ENCODE measurements around the gene CELF2. TPM values are rescaled to one million over a fixed set of nuclear protein-coding genes. Genes with fewer than 3 reads are reported as not detected.

CELF2 gene
- total RNA-seq, 1 donor from 2014 or later, result 6.4 TPM

GRCh38 chr10:11194859-11195586, 177.4 kb downstream of the CELF2 start:
- no peak for DNase-seq (ENCODE audit: low read depth)

DNA sequence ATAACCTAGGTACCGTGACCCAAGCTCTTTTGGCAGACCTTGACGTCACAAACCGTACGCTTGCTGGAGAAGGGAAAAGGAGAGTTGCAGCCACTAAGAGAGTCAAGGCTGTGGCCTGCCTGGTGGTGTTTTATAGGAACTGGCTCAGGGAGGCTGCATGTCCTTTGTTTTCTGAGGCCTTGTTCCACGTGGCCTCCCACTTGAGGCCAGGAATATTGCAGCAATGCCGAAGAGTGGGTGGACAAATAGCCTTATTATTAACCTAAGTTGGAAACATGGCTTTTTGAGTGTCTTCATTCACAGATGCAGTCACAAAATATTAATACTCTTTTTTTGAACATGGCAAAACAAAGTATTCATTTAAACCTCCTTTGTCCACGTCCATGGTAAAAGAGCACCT, 178.0 kb downstream of the CELF2 start:
- no peak for DNase-seq (ENCODE audit: low read depth)

DNA sequence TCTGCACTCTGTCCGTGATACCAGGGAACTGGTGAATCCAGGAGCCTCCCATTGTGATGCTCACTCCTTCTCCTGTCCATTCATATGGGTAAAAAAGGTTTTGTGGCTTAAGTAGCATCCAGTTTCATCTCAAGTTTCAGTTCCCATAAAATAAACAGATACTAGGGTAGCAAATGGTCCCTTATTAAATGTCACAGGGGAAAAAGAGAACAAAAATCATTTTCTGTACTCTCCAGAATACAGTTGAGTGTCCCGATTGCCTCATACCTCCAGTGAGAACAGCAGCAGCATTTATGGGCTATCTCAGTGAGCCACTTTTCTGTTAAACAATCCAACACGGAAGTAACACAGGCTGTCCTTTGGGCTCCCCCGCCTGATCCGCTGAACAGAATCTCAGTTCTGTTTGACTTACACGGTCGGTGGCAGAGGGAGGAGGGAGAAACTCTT, 179.6 kb downstream of the CELF2 start:
- DNase-seq (ENCODE audit: low read depth), result no peak

DNA sequence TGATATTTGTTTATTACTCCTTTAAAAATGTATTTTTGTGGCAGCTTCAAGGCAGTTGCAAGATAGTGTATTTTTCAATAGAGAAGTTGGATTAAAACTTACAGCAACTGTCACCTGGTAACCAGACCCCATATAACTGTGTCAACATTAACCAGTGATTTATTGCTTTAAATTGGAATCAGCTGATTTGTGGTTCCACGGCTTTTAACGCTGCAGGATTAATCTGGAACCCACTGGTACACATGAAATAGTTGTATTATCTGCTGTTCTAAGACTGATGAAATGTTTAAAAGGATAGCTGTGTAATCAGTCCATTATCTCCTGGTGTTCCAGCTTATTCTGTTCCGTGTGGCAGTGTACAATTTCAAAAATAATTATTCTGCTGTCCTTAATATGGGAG, 180.2 kb downstream of the CELF2 start:
- no peak for DNase-seq (ENCODE audit: low read depth)

- DNase-seq (ENCODE audit: low read depth), result no peak
Measured at GRCh38 chr10:11201911-11202310, 184.2 kb downstream of the CELF2 start.

GRCh38 chr10:11204351-11204942, 186.8 kb downstream of the CELF2 start:
- DNase-seq (ENCODE audit: low read depth), result peak; percentile 16

- DNase-seq (ENCODE audit: low read depth), result peak; percentile 11
Measured at GRCh38 chr10:11205030-11205772, 187.5 kb downstream of the CELF2 start.

- no peak for DNase-seq (ENCODE audit: low read depth)
Measured at GRCh38 chr10:11206676-11207559, 189.2 kb downstream of the CELF2 start.

DNA sequence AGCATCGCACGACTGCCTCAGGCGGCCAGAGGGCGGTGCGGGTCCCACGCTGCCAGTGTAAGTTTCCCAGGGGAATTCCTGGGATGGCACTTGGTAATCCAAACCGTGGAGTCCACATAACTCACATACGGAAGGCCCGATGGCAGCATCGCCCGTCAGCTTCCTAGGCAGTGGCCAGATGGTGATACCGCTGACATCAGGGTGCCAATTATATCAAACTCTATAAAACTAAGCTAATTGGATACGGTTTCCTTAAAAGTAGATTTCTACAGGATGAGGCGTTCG, 189.8 kb downstream of the CELF2 start:
- no peak for DNase-seq (ENCODE audit: low read depth)

- no peak for DNase-seq (ENCODE audit: low read depth)
Measured at GRCh38 chr10:11208243-11208642, 190.6 kb downstream of the CELF2 start.

DNA sequence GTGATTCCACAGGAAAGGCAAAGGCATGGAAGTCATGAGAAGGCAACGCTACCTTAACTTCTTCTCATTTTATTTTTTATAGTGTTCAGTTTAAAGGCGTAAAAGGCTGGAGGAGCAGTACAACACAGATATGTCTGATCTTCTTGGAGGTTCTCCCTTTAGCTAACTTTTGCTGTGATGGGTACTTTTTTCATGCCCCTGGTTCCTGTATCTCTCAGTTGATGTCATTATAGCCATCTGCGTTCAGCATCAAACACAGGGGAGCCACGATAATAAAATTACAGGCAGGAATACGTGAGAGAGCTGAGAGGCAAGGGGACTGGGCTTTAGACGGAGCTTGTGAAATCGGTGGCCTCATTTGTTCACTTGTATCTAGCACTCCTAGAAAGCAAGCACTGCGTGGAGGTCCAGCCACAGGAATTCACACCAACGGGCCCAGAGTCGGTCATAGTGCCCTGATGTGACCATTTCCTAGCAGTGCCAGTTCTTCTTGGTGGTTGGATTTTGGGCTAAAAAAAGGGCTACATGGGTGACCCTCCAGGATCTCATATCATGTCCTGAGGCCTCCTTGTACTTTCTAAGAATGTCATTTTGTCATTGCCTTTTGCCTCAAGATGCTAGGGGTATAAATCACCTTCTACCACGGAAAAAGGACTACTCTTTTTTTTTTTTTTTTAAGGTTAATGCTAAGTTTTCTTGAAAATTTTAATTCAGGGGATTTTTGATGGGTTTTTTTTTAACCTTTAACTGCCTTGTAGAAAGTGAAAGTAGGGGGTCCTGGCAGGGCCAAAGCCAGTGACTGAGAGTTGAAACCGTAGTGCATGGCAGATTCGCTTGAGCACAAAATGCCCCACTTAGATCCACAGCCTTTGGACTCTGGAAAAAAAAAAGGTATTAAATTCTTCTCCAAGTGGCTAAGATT, 191.5 kb downstream of the CELF2 start:
- no peak for DNase-seq (ENCODE audit: low read depth)

- no peak for DNase-seq (ENCODE audit: low read depth)
Measured at GRCh38 chr10:11209830-11210181, 192.1 kb downstream of the CELF2 start.

GRCh38 chr10:11210211-11210922, 192.7 kb downstream of the CELF2 start:
- no peak for DNase-seq (ENCODE audit: low read depth)

DNA sequence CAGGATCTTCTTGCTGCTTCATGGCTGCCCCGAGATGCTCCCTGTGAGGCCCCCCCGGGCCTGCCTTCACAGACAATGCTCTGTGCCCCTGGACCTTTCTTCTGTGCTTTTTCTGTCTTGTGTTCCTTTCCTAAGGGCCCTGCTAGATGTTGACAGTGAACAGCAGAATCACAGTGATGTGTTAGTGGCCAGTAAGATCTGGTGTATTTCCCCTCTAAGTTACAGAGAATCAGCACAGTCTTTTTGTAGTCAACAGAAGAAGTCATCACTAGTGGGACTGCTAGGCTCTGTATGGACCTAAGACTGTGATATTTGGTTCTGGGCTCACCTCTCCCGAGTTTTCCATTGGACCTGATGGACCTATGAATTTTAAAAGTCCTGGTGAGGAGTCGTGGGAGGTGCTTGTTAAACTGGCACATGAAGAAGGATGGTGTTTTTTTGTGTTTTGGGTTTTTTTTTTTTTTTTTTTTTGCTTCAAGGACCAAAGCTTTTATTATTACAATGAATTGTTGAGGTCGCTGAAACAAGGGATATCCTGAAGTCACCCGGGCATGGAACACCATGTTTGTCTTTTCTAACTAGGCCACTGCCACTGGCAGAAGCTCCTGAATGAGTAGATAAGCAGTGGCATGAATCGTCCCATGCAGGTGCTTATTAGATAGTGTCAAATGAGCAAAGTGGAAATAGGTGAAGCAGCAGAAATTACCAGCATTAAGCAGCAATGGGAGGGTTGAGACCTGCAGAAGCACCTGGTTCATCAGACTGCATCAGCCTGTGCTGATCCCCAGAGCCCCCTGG, 194.8 kb downstream of the CELF2 start:
- no peak for DNase-seq (ENCODE audit: low read depth)

DNA sequence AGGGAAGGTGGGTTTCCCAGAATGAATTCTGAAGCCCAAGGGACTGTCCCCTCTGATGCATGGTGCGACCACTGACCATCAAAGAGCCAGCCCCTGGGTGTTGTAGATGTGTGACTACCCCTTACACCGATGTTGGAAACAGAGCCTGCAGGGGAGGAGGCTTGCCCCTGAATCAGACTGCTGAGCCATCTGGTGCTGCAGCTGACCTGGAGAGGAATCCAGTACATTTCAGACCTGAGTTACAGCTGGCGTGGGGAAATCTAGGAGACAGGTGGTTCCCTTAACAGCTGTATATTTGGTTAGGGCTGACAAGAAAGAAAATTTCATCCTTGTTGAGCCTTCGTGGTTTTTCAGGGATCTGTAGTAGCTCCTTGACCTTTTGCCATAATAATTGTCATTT, 195.5 kb downstream of the CELF2 start:
- DNase-seq (ENCODE audit: low read depth), result no peak

GRCh38 chr10:11214407-11214806, 196.7 kb downstream of the CELF2 start:
- DNase-seq (ENCODE audit: low read depth), result no peak

DNA sequence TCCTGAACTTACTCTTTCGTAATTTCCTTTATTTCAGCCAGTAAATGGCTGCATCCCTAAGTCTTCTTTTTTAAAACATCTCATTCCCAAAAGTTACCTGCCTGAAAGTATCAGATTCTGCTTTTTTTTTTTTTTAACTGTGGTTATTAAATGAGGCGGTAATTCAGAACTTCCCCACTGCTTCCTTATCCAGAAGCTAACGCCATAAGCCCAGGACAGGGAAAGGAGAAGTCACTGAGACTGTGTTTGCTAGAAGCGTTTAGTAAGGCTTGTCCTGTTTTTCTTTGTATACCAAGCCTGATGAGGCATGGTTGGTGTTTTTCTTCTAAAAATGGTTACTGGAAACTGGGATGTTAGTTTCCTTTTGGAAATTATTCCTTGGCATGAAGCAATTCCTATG, 197.8 kb downstream of the CELF2 start:
- DNase-seq (ENCODE audit: low read depth), result no peak

- no peak for DNase-seq (ENCODE audit: low read depth)
Measured at GRCh38 chr10:11217521-11217920, 199.8 kb downstream of the CELF2 start.

GRCh38 chr10:11218395-11218794, 200.7 kb downstream of the CELF2 start:
- no peak for DNase-seq (ENCODE audit: low read depth)

GRCh38 chr10:11219431-11219830, 201.8 kb downstream of the CELF2 start:
- DNase-seq (ENCODE audit: low read depth), result no peak

Data from renal cortical epithelial cell (primary cell).